Activated naive CD8-positive, alpha-beta T cell treated with anti-CD3 and anti-CD28 coated beads, Interleukin-2, amount 10 ng/mL, durations not matched to agents 7 days and 5 days (primary cell): Measurements from ENCODE around the gene AHCY. TPM values are rescaled to one million over a fixed set of nuclear protein-coding genes. Genes with fewer than 3 reads are reported as not detected.
"Not testable (repeated sequence)": the region's sequence is repeated elsewhere in the genome, so short reads cannot be mapped to it uniquely, and the experiment has no call there.

Experiments
- ATAC-seq: fragments of 150-1000 bp; cut with Tn5 transposase; one replicate; pipeline ENCODE4 v1.10.0; 2021; ENCODE audit warnings: low read depth, moderate library complexity
- POLR2A ChIA-PET: fragments of 350-600 bp; sonication (Branson Sonifier 250); formaldehyde crosslinking; loops from one replicate; lab custom pipeline; 2021; ENCODE audit warnings: antibody characterized with exemption; lab: Charles Lee
- DNase-seq: peaks from one replicate; pipeline ENCODE4 v3.0.0; 2021
- H3K27ac Mint-ChIP-seq: one replicate; pipeline ENCODE4 v1.8.0; 2022; ENCODE audit warnings: mild to moderate bottlenecking, mixed read lengths
- H3K27me3 Mint-ChIP-seq: one replicate; pipeline ENCODE4 v1.8.0; 2022; ENCODE audit warnings: mild to moderate bottlenecking, moderate library complexity, mixed read lengths
- H3K36me3 Mint-ChIP-seq: one replicate; pipeline ENCODE4 v1.8.0; 2021; ENCODE audit warnings: mild to moderate bottlenecking, mixed read lengths
- H3K4me1 Mint-ChIP-seq: one replicate; pipeline ENCODE4 v1.8.0; 2021; ENCODE audit warnings: mixed read lengths
- H3K4me3 Mint-ChIP-seq: one replicate; pipeline ENCODE4 v1.8.0; 2022; ENCODE audit warnings: mild to moderate bottlenecking, moderate library complexity, mixed read lengths
- H3K9me3 Mint-ChIP-seq: one replicate; pipeline ENCODE4 v1.8.0; 2021; ENCODE audit warnings: mixed read lengths
- total RNA-seq, 2 experiments: library from RNA; stranded (reverse); gene quantifications; one replicate each; pipeline ENCODE4 v1.2.3, GENCODE V29; 2021

AHCY gene
- total RNA-seq, 2 experiments from 2014 or later: 51.8 to 55.0 TPM

GRCh38 chr20:34334654-34335407 is 31.7 kb upstream of the AHCY start:
- DNase-seq (no peak), ATAC-seq (no peak)
- peaks cover 3% of the 10 kb centered on the region for H3K27me3 Mint-ChIP-seq
- no peaks in the 10 kb centered on the region for H3K36me3 Mint-ChIP-seq
- no peak overlapping the region for H3K27ac Mint-ChIP-seq
- POLR2A ChIA-PET: interaction anchor here (0.6 kb wide), 1 partner anchor 412 kb away, joined by 3 read pairs; no protein-coding TSS in a partner anchor
- peaks cover 4% of the 10 kb centered on the region for H3K4me1 Mint-ChIP-seq
- no peaks in the 10 kb centered on the region for H3K9me3 Mint-ChIP-seq
- no peak overlapping the region for H3K4me3 Mint-ChIP-seq

- POLR2A ChIA-PET: no interaction called here
- Mint-ChIP-seq H3K4me1 (peaks cover 4% of the 10 kb centered on the region), H3K36me3 (no peaks in the 10 kb centered on the region), H3K27ac (no peak overlapping the region), H3K4me3 (no peak overlapping the region), H3K9me3 (no peaks in the 10 kb centered on the region), H3K27me3 (peaks cover 3% of the 10 kb centered on the region)
- DNase-seq (no peak), ATAC-seq (no peak)
These were observed 30.6 kb upstream of the AHCY start for GRCh38 chr20:34333786-34334185.

- Mint-ChIP-seq H3K4me1 (peaks cover 4% of the 10 kb centered on the region), H3K4me3 (no peak overlapping the region), H3K36me3 (no peaks in the 10 kb centered on the region), H3K27me3 (peaks cover 3% of the 10 kb centered on the region), H3K9me3 (no peaks in the 10 kb centered on the region), H3K27ac (no peak overlapping the region)
- ATAC-seq: no peak
- no peak for DNase-seq
- POLR2A ChIA-PET: interaction anchor here (0.7 kb wide), 1 partner anchor 187 kb away, joined by 4 read pairs; no protein-coding TSS in a partner anchor
These were observed 29.2 kb upstream of the AHCY start for GRCh38 chr20:34332262-34332920.

- Mint-ChIP-seq H3K36me3 (no peaks in the 10 kb centered on the region), H3K4me3 (no peak overlapping the region), H3K27me3 (peaks cover 3% of the 10 kb centered on the region), H3K27ac (no peak overlapping the region), H3K4me1 (peaks cover 4% of the 10 kb centered on the region), H3K9me3 (no peaks in the 10 kb centered on the region)
- ATAC-seq (no peak), DNase-seq (no peak)
- POLR2A ChIA-PET: no interaction called here
These were observed 28.7 kb upstream of the AHCY start for GRCh38 chr20:34331838-34332237.

- H3K27me3 Mint-ChIP-seq, DNase-seq, ATAC-seq, POLR2A ChIA-PET, H3K27ac Mint-ChIP-seq, H3K9me3 Mint-ChIP-seq, H3K4me1 Mint-ChIP-seq, H3K4me3 Mint-ChIP-seq, H3K36me3 Mint-ChIP-seq: not testable (repeated sequence)
These were observed 27.8 kb upstream of the AHCY start for GRCh38 chr20:34330861-34331544.

- DNase-seq (no peak), ATAC-seq (no peak)
- H3K4me1 Mint-ChIP-seq: no peaks in the 10 kb centered on the region
- H3K27ac Mint-ChIP-seq: no peak overlapping the region
- peaks cover 3% of the 10 kb centered on the region for H3K27me3 Mint-ChIP-seq
- H3K36me3 Mint-ChIP-seq: no peaks in the 10 kb centered on the region
- H3K4me3 Mint-ChIP-seq: no peak overlapping the region
- POLR2A ChIA-PET: no interaction called here
- H3K9me3 Mint-ChIP-seq: no peaks in the 10 kb centered on the region
These were observed 25.9 kb upstream of the AHCY start for GRCh38 chr20:34328928-34329677.

- H3K9me3 Mint-ChIP-seq, H3K4me1 Mint-ChIP-seq: not testable (repeated sequence)
These were observed 25.1 kb upstream of the AHCY start for GRCh38 chr20:34328207-34328606.

GRCh38 chr20:34324541-34324940 is 21.4 kb upstream of the AHCY start:
- Mint-ChIP-seq H3K27ac (no peak overlapping the region), H3K9me3 (no peaks in the 10 kb centered on the region), H3K36me3 (no peaks in the 10 kb centered on the region), H3K4me1 (no peaks in the 10 kb centered on the region), H3K4me3 (no peak overlapping the region), H3K27me3 (peaks cover 21% of the 10 kb centered on the region)
- POLR2A ChIA-PET: no interaction called here
- ATAC-seq (no peak), DNase-seq (no peak)

More at GRCh38 chr20:34328207-34328606, 25.1 kb upstream of the AHCY start:
- H3K27me3 Mint-ChIP-seq, H3K27ac Mint-ChIP-seq, ATAC-seq, H3K36me3 Mint-ChIP-seq, POLR2A ChIA-PET, H3K4me3 Mint-ChIP-seq, DNase-seq: not testable (repeated sequence)

GRCh38 chr20:34322267-34323105 is 19.3 kb upstream of the AHCY start:
- no peaks in the 10 kb centered on the region for H3K36me3 Mint-ChIP-seq
- no peak overlapping the region for H3K27ac Mint-ChIP-seq
- no peaks in the 10 kb centered on the region for H3K4me1 Mint-ChIP-seq
- POLR2A ChIA-PET: no interaction called here
- H3K4me3 Mint-ChIP-seq: no peak overlapping the region
- peaks cover 26% of the 10 kb centered on the region for H3K27me3 Mint-ChIP-seq
- no peaks in the 10 kb centered on the region for H3K9me3 Mint-ChIP-seq
- ATAC-seq (no peak), DNase-seq (no peak)

- DNase-seq (no peak), ATAC-seq (no peak)
- Mint-ChIP-seq H3K36me3 (no peaks in the 10 kb centered on the region), H3K4me3 (no peak overlapping the region), H3K27me3 (peaks cover 29% of the 10 kb centered on the region), H3K9me3 (no peaks in the 10 kb centered on the region), H3K4me1 (no peaks in the 10 kb centered on the region), H3K27ac (no peak overlapping the region)
- POLR2A ChIA-PET: no interaction called here
These were observed 17.7 kb upstream of the AHCY start for GRCh38 chr20:34320861-34321260.

GRCh38 chr20:34318609-34319443 is 15.7 kb upstream of the AHCY start:
- no peak overlapping the region for H3K27ac Mint-ChIP-seq
- H3K27me3 Mint-ChIP-seq: peaks cover 29% of the 10 kb centered on the region
- H3K4me3 Mint-ChIP-seq: no peak overlapping the region
- no peaks in the 10 kb centered on the region for H3K4me1 Mint-ChIP-seq
- no peaks in the 10 kb centered on the region for H3K9me3 Mint-ChIP-seq
- POLR2A ChIA-PET: no interaction called here
- DNase-seq: no peak
- no peak for ATAC-seq
- no peaks in the 10 kb centered on the region for H3K36me3 Mint-ChIP-seq
